HFF-Myc (cell line): ENCODE measurements around the gene PI4K2A.
"Not testable (repeated sequence)": the region's sequence is repeated elsewhere in the genome, so short reads cannot be mapped to it uniquely, and the experiment has no call there.

ENCODE experiments used
- DNase-seq: peaks from one replicate; pipeline ENCODE4 v3.0.0-alpha.2; 2011; ENCODE audit warnings: low read depth; ENCODE audit errors: extremely low read depth
- H3K4me3 ChIP-seq: replicated peaks from 2 replicates; pipeline ENCODE4 v1.5.1; 2011; ENCODE audit warnings: low read depth, mild to moderate bottlenecking, control low read depth, low read length
- TF ChIP-seq, protein P1 (sequence below): IDR thresholded peaks from 2 replicates; pipeline ENCODE4 v1.5.1; 2012; ENCODE audit warnings: mild to moderate bottlenecking, low read depth, low read length, control low read depth; ENCODE audit errors: missing control alignments

PI4K2A gene

DNA sequence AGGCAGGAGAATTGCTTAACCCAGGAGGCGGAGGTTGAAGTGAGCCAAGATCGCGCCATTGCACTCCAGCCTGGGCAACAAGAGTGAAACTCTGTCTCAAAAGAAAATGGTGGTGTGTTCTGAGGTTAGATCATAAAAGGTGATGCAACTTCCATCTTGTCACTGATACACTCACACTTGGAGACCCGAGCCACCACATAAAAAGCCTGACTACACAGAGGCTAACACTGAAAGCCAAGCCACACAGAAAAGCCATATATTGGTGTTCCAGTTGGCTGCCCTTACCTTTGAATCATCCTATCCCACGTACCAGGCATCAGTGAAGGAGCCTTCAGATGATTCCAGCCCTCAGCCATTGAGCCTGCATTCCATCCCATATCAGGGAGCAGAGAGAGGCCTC lies 11.2 kb upstream of the PI4K2A start:
- TF ChIP-seq, protein P1, sequence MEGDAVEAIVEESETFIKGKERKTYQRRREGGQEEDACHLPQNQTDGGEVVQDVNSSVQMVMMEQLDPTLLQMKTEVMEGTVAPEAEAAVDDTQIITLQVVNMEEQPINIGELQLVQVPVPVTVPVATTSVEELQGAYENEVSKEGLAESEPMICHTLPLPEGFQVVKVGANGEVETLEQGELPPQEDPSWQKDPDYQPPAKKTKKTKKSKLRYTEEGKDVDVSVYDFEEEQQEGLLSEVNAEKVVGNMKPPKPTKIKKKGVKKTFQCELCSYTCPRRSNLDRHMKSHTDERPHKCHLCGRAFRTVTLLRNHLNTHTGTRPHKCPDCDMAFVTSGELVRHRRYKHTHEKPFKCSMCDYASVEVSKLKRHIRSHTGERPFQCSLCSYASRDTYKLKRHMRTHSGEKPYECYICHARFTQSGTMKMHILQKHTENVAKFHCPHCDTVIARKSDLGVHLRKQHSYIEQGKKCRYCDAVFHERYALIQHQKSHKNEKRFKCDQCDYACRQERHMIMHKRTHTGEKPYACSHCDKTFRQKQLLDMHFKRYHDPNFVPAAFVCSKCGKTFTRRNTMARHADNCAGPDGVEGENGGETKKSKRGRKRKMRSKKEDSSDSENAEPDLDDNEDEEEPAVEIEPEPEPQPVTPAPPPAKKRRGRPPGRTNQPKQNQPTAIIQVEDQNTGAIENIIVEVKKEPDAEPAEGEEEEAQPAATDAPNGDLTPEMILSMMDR = no peak
- DNase-seq = no peak

DNA sequence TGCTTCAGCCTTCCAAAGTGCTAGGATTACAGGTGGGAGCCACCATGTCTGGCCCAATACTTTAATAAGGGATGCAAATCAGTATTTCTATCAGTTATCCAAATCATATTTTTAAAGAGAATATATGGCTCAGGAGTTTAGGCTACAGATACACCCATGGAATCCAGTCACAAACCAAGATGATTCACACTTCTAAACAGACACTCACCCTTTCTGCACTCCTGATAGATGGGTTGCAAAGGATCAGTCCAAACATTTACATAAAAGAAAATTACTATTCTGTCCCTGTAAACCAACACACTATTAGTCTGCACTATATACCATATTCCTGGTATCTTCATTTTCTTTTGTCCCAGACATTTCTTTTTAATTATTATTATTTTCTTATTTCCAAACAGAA lies 9.4 kb upstream of the PI4K2A start:
- no peak for DNase-seq
- TF ChIP-seq, protein P1 = no peak
- H3K4me3 ChIP-seq = no peak overlapping the region

More for the DNA sequence above, 11.2 kb upstream of the PI4K2A start:
- no peak overlapping the region for H3K4me3 ChIP-seq

DNA sequence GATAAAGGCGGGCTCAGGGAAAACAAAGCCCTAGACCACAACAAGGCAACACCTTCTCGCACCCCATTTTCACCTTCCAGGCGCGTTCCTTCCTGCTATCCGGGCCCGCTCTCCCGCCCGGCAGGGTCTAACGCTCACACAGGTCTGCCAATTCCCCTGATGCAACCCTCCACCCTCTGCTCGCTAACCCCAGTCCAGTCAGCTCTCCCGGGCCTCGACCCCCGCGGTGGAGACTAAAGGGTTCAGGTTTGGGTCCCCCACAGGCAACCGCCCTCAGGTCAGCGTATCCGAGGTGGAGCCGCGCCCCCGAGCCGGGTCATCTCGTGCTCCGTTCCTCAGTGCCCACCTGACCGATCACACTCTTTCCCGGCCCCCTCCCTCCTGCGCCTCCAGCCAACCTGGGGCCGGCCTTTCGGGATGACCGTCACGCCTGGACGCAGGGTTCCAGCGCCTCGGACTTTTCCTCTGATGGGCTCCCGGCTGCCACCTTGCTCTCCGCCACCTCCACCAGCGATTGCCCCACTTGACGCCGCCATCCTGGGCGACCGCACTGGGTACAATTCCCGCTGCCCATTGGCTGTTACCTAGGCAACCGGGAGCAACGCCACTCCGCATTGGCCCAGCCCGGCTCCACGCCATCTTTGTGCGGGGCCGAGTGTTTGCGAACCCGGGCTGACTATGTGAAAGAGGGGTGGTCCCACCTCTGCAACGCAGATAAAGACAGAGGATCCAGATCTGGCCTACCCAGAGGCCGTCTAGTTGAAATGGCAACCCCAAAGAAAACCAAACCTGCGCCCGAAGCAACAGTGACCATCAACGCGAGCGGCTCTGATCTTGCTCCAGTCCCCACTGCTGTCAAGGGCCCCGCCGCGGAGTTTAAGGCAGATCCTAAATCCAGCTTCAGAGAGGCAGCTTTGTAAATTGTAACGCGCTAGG lies 7.3 kb upstream of the PI4K2A start, which contains the start of gene MORN4:
TSS of gene MORN4 (minus strand) at position 552 of the 936 bp plus-strand sequence. CDS start 13,847 bp downstream, outside the sequence.
- peak; percentile 85 for DNase-seq
- TF ChIP-seq, protein P1 = no peak
- H3K4me3 ChIP-seq = peak within 1 kb of the TSS; percentile 94

DNA sequence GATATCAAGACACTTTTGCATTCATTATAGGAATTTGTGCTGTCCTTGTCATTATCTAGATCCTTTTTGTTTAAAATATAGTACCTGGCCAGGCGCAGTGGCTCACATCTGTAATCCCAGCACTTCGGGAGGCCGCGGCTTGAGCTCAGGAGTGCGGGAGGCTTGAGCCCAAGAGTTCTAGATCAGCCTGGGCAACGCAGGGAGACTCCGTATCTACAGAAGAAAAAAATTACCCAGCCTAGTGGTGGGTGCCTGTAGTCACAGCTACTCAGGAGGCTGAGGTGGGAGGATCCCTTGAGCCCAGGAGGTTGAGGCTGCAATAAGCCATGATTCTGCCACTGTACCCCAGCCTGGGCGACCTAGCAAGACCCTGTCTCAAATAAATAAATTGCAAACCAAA lies 6.5 kb upstream of the PI4K2A start:
- TF ChIP-seq, protein P1 = no peak
- no peak for DNase-seq
- H3K4me3 ChIP-seq = peak overlapping the region; percentile 94

DNA sequence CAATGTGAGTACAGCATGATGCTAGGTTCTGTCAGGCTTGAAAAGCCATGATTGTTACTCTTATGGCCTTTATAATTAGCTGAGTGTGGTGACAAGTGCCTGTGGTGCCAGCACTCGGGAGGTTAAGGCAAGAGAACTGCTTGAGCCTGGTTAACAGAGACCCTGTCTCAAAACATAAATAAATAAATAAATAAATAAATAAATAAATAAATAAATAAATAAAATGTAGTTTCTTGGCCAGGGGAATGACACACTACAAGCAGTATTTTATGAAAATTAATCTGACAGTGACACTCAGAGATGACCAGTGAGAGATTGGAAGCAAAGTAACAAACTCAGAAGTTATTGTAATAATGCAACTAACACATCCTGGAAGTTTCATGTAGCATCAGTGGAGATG lies 4.9 kb upstream of the PI4K2A start:
- no peak overlapping the region for H3K4me3 ChIP-seq
- TF ChIP-seq, protein P1 = no peak
- DNase-seq = no peak

DNA sequence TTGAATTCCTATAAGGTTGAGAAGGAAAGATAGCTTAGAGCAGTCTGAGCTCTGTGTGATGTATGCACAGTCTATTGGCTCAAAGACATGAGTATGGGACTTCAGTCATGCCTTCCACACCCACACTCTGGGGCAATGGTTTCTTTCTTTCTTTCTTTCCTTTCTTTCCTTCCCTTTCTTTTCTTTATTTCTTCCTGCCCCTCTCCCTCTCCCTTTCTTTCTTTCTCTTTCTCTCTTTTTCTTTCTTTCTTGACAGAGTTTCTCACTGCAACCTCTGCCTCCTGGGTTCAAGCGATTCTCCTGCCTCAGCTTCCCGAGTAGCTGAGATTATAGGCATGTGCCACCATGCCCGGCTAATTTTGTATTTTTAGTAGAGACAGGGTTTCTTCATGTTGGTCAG lies 1.4 kb upstream of the PI4K2A start:
- not testable (repeated sequence) for H3K4me3 ChIP-seq

DNA sequence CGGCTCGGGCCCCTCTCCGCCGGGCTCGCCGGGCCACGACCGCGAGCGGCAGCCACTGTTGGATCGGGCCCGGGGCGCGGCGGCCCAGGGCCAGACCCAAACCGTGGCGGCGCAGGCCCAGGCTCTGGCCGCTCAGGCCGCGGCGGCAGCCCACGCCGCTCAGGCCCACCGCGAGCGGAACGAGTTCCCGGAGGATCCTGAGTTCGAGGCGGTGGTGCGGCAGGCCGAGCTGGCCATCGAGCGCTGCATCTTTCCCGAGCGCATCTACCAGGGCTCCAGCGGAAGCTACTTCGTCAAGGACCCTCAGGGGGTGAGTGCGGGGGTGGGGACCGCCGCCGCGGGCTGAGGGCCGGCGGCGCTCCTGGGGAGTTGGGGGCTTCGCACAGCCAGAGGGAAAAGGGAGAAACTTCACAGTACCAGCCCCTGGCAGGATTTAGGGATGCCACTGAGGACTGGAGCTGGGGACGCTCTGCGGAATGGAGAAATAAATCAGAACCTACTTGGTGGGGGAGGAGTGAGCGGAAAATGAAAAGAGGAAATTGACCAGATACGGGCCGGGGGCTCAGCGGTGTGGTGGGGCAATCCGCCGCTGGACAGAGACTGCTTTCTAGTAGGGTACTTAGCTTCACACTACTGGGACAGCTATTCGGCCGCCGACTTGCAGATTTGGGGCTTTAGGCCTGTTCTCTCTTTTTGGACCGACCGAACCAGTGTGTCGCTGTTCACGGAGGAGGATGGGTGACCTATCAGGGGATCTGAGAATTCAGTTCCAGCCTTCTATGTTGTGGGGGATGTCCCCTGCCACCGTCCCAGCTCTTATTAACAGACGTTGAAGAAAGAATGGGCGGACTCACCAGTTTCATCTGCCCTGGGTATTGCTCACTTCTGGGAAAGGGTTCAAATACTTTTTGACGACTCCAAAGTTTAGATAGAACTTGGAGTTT lies 669 bp downstream of the PI4K2A start:
- no peak for DNase-seq
- TF ChIP-seq, protein P1 = no peak

More for the DNA sequence above, 1.4 kb upstream of the PI4K2A start:
- DNase-seq = not testable (repeated sequence)

DNA sequence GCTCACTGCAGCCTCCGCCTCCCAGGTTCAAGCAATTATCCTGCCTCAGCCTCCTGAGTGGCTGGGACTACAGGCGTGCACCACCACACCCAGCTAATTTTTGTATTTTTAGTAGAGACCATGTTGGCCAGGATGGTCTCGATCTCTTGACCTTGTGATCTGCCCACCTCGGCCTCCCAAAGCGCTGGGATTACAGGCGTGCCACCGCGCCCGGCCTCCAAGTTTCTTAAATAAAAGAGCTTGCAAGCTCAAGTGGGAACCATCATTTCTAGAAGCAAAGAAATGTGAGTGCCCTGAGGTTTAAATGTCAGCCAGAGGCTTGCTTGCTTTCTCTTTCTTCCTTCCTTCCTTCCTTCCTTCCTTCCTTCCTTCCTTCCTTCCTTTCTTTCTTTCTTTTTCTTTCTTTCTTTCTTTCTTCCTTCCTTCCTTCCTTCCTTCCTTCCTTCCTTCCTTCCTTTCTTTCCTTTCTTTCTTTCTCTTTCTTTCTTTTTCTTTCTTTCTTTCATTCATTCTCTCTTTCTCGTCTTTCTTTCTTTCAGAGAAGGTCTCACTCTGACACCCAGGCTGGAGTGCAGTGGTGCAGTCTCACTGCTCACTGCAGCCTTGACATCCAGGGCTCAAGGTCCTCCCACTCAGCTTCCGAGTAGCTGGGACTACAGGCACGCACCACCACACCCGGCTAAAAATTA lies 2.1 kb downstream of the PI4K2A start:
- not testable (repeated sequence) for DNase-seq

More for the DNA sequence above, 669 bp downstream of the PI4K2A start:
- peak overlapping the region; percentile 79 for H3K4me3 ChIP-seq

More for the DNA sequence above, 2.1 kb downstream of the PI4K2A start:
- H3K4me3 ChIP-seq = not testable (repeated sequence)
